Activated T-cell treated with anti-CD3 and anti-CD28 coated beads for 4 hours (primary cell): Measurements from ENCODE around the gene RAI14.
"Not testable (repeated sequence)": the region's sequence is repeated elsewhere in the genome, so short reads cannot be mapped to it uniquely, and the experiment has no call there.

ENCODE experiments used
- DNase-seq: peaks from one replicate; pipeline ENCODE4 v3.0.0-alpha.2; 2020

RAI14 gene

DNA sequence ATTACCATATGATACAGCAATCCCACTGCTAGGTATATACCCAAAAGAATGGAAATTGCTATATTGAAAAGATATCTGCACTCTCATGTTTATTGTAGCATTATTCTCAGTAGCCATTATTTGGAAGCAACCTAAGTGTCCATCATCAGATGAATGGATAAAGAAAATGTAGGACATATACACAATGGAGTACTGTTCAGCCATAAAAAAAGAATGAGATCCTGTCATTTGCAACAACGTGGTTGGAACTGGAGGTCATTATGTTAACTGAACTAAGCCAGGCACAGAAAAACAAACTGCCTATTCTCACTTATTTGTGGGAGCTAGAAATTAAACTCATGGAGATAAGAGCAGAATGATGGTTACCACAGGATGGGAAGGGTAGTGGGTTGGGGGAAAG is 119.8 kb downstream of the RAI14 start:
- no peak for DNase-seq

DNA sequence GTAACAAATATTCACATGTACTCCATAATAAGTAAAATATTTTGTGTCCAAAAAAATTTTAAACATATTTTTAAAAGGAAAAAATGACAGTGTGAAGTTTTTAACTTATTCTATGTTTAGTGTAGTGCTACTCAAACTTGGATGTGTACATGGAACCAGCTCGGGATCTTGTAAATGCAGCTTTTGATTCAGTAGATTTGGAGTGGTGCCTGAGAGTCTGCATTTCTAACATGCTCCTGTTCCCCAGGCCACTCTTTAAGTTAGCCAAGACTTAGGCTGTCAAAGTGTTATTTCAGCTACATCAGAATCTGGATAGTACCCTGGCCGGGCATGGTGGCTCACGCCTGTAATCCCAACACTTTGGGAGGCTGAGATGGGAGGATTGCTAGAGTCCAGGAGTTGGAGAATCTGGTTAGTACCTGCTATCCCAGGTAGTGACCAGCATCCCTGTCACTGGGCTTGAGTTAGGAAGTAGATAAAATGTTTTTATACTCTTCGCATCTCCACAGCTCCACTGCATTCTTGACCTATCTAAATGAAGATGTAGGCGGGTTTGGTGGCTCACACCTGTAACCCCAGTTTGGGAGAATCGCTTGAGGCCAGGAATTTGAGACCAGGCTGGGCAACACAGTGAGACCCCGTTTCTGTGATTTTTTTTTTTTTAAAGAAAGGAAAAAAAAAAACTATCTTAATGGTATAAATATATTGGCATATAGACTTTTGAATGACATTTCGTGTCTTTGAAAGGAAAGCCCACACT is 122.1 kb downstream of the RAI14 start:
- DNase-seq = no peak

DNA sequence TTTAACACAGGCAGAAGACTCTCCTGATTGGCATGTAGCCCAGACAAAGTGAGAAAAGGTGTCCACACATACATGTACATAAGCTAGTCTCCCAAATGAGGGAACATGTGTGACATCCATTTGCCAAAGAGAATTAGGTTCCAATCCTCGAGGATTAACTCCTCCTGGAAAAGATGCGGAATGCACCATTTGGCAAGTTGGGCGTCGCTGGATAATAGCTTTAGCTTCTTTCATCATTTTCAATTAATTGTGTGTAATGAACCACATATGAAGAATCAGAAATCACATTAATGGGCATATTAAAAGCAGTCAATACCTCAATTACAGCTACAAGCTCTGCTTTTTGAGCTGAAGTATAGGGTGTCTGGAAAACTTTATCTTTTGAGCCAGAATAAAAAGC is 127.8 kb downstream of the RAI14 start:
- DNase-seq = not testable (repeated sequence)

GRCh38 chr5:34787035-34787434 is 130.9 kb downstream of the RAI14 start:
- no peak for DNase-seq

- no peak for DNase-seq
Measured at GRCh38 chr5:34789021-34789531, 132.9 kb downstream of the RAI14 start.

DNA sequence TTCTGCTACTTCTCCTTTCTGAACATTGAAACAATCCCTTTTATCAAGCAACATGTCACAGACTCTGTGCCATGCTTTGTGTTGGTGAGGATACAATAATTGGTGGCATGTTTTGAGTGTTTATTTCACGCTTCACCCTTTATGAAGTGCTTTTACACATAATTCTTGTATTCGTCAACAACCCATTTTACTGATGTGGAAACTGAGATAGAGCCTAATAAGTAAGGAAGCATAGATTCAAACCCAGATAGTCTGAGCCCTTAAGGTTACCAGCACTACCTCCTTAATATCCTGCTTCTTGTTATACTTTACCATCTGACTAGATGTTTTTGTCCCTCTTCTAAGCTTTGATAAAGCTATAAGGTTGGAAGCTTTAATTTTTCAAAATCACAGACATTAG is 133.5 kb downstream of the RAI14 start:
- no peak for DNase-seq

DNA sequence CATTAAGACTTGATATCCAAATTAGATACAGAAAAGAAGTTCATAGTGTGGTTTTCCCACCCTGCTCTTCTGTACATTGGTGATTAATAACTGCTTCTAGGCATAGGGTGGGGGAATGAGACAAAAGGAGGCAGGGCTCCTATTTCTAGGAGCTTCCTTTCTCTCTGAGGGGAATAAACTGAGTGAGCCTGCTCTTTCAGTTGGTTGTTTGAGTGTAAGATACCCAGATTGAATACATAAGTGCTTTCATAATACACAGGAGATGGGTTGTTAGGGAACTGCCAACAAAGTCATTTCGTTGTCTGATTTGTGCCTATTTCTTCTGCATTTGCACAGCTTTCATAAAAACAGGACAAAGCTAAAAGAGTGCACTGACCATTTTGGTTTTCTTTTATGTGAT is 133.9 kb downstream of the RAI14 start:
- no peak for DNase-seq

GRCh38 chr5:34791761-34792244 is 135.7 kb downstream of the RAI14 start:
- no peak for DNase-seq

- no peak for DNase-seq
Measured at GRCh38 chr5:34802834-34803563, 146.9 kb downstream of the RAI14 start.

GRCh38 chr5:34803974-34804732 is 148.0 kb downstream of the RAI14 start:
- no peak for DNase-seq

DNA sequence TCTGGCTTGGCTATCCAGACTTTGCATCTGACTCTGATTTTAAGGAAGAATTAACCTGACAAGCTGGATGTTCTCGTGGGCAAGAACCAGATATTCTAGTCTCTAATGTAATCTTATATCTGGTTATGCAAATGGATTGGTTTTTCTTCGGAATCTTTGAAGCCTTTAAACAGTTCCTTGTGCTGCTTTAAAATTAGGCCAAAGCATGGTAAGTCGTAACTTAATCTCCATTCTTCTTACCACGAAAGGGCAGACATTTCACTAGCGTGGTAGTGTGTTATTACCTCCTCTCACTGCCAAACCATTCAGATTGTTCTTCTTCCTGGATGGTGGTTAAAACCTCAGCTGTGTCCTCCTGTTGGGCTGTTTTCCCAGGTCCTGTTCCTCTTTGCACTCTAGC is 148.8 kb downstream of the RAI14 start:
- no peak for DNase-seq

DNA sequence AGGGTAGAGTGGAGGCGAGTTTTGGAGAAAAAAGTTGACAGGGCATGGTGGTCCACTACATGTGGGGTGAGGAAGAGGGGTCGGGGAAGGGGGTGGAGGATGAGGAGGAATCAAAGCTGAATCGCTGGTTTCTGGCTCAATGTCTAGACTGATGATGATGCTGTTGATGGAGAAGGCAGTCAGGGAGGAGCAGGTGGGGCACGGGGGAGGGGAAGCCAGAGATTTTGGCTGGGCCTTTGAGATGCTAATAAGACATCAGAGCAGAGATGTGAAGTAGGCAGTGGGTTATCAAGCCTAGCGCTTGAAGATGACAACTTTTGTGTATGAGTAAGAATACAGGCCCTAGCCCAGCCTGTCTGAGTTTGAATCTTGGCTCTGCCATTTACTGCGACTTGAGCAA is 150.4 kb downstream of the RAI14 start:
- DNase-seq = no peak

DNA sequence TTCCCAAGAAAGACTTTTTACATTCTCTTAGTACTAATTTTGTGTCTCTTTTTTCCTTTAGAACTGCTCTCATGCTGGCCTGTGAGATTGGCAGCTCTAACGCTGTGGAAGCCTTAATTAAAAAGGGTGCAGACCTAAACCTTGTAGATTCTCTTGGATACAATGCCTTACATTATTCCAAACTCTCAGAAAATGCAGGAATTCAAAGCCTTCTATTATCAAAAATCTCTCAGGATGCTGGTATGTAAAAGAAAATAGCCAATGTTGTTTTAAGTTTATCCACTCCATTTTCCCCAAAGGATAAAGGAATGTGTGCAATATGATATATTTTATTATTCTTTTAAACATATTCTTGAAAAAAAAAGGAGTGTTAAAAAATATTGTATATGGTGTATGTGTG is 155.6 kb downstream of the RAI14 start:
- DNase-seq = no peak

DNA sequence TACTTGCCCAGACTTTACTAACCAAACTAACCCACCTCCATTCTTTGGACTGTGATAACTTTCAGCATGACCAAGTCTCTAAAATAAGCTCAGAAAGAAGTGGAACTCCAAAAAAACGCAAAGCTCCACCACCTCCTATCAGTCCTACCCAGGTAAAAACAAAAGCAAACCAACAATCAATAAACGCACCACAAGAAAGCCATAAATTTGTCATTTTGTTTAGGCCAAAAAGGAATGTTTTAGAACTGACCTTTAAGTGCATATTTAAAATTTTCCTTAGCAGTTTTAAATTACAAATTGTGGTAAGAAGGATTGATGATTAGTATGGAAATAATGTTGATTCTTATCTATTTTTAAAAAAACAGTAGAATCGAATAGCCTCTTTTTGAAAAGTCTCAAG is 157.4 kb downstream of the RAI14 start:
- DNase-seq = no peak

DNA sequence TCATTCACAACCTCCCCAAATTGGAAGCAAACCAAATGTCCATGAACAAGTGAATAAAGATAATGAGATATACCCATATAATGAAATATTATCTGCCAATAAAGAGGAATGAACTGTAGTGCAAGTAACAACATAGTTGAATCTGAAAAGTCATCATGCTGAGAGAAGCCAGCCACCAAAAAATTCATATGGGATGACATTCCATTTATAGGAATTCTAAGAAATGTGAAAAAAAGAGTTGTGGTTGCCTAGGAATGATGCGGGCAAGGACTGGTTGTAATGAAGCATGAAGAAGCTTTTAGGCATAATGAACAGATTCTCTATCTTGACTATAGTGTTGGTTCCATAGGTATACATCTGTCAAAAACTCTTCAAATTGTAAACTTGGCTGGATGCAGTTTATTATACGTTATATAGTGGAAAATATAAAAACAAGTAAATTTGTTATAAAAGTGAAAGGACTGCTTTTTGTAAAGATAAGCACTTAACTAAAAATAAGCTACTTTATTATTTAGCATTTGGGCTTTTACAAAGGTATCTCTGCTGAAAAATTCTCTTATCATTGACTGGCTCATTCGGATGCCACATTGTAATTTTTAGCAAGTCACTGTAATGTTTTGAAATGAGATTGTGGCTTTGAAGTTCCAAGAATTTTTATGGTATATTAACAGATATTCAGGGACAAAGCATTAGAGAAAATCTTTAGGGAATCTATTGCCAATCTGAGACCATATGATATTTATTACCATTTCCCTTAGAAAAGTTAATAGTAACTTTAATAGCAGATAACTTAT is 161.6 kb downstream of the RAI14 start:
- no peak for DNase-seq

- DNase-seq = no peak
Measured at GRCh38 chr5:34818717-34819116, 162.6 kb downstream of the RAI14 start.

DNA sequence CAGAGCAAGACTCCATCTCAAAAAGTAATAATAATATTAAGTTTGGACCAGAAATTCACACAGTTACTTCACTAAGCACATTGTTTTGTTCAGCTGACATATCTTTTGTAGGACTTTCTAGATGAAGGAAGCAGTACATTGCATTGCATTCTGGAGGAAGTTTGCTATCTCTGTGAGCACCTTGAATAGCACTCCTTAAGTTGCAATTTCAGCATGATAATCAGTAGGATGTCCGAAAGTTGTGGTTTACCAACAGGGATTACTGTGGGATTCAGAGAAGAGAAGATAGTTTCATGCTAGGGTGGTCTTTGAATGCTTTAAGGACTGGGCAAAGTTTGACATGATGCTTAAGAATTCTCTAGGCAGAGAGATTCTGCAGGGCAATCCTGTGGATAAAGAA is 164.5 kb downstream of the RAI14 start:
- DNase-seq = no peak

GRCh38 chr5:34822956-34823715 is 167.0 kb downstream of the RAI14 start:
- DNase-seq = no peak

DNA sequence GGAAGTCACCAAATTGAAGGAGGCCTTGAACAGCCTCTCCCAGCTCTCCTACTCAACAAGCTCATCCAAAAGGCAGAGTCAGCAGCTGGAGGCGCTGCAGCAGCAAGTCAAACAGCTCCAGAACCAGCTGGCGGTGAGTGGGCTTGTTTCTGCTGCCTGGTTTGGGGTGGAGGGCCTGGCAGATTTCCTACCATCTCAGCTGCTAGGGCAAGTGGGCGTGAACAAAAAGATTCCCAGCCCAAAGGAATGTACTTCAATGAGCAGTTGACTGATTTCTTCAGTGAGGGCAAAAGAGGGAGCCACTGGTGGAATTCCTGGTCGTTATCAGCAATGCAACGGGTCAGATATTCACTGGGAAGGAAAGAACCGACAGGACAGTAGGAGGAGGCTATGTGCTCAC is 170.2 kb downstream of the RAI14 start:
- no peak for DNase-seq

- no peak for DNase-seq
Measured at GRCh38 chr5:34827588-34828506, 171.7 kb downstream of the RAI14 start.

- DNase-seq = not testable (repeated sequence)
Measured at GRCh38 chr5:34830827-34831226, 174.7 kb downstream of the RAI14 start.
